ENCODE measurements around the gene COL5A1.

COL5A1 gene

GRCh38 chr9:134626571-134627416 lies 14.8 kb upstream of the COL5A1 start:
- DNase-seq = no peak

GRCh38 chr9:134627417-134628353 lies 13.9 kb upstream of the COL5A1 start:
- DNase-seq = no peak

- no peak for DNase-seq
These were observed 13.3 kb upstream of the COL5A1 start for GRCh38 chr9:134628354-134628736.

GRCh38 chr9:134629061-134629585 lies 12.5 kb upstream of the COL5A1 start:
- no peak for DNase-seq

- no peak for DNase-seq
These were observed 11.8 kb upstream of the COL5A1 start for GRCh38 chr9:134629586-134630392.

GRCh38 chr9:134630393-134630790 lies 11.2 kb upstream of the COL5A1 start:
- DNase-seq = no peak

- DNase-seq = no peak
These were observed 10.7 kb upstream of the COL5A1 start for GRCh38 chr9:134630861-134631260.

GRCh38 chr9:134631881-134632280 lies 9.7 kb upstream of the COL5A1 start:
- DNase-seq = no peak

GRCh38 chr9:134632329-134632728 lies 9.3 kb upstream of the COL5A1 start:
- no peak for DNase-seq

- no peak for DNase-seq
These were observed 8.1 kb upstream of the COL5A1 start for GRCh38 chr9:134633362-134634142.

- DNase-seq = no peak
These were observed 7.4 kb upstream of the COL5A1 start for GRCh38 chr9:134634176-134634575.

- DNase-seq = no peak
These were observed 6.9 kb upstream of the COL5A1 start for GRCh38 chr9:134634667-134635230.

- DNase-seq = no peak
These were observed 6.1 kb upstream of the COL5A1 start for GRCh38 chr9:134635351-134636148.

- DNase-seq = no peak
These were observed 5.5 kb upstream of the COL5A1 start for GRCh38 chr9:134636149-134636507.

GRCh38 chr9:134637241-134637640 lies 4.4 kb upstream of the COL5A1 start:
- no peak for DNase-seq

- no peak for DNase-seq
These were observed 3.7 kb upstream of the COL5A1 start for GRCh38 chr9:134637696-134638501.

GRCh38 chr9:134638502-134639090 lies 3.0 kb upstream of the COL5A1 start:
- no peak for DNase-seq

GRCh38 chr9:134639994-134640393 lies 1.6 kb upstream of the COL5A1 start:
- DNase-seq = no peak

GRCh38 chr9:134640506-134641172 lies 964 bp upstream of the COL5A1 start:
- no peak for DNase-seq

Data from CD4-positive, alpha-beta T cell treated with Interferon alpha-2 for 1 hour (primary cell).